Stimulated activated CD4-positive, alpha-beta T cell treated with anti-CD3 and anti-CD28 coated beads, Interleukin-15, amount 100 ng/mL, for 1 hour (primary cell): ENCODE results near the gene ADCY5.

Experiments
- DNase-seq, 2 donors: peaks; one replicate each; pipeline ENCODE4 v3.0.0-alpha.2; 2020; ENCODE audit warnings: low read depth in 1 of 2, low spot score in 1 of 2

ADCY5 gene

GRCh38 chr3:123310741-123311140 lies 138.1 kb downstream of the ADCY5 start:
- DNase-seq: no peak

DNA sequence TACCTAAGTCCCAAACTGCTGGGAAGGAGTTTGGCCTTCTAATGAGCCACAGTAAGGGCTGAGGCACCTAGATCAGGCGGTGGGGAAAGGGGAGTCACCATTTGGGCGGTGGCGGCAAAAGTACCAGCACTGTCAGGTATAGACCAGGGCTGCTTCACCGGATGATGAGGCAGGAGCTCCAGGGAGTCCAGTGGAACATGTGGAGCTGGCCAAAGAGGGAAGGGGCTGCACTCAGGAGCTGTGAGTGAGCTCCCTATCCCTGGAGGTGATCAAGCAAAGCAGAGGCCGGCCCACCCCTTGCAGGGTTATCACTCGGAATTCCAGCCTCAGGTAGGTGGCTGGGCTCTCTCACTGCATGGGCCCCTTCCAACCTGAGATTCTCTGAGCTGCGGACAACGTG lies 138.7 kb downstream of the ADCY5 start:
- DNase-seq: no peak

GRCh38 chr3:123307064-123307463 lies 141.8 kb downstream of the ADCY5 start:
- DNase-seq: no peak

DNA sequence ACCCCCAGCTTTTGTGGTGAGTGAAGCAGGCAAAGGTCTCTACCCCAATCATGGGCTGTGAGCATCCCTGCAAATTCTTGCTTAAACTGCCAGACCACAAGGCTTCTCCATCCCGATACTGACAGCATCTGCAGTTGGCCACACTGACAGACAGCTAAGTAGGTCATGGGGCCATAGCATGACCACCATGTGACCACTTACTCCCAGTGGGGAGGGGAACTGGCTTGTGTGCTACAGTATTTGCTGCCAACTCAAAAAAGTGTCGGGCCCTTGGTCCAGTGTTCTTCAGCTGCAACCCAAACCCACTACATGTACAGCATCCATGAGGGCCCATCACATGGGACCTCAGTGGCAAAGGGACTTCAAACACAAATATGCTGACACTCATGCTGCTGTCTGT lies 143.7 kb downstream of the ADCY5 start:
- DNase-seq: no peak

DNA sequence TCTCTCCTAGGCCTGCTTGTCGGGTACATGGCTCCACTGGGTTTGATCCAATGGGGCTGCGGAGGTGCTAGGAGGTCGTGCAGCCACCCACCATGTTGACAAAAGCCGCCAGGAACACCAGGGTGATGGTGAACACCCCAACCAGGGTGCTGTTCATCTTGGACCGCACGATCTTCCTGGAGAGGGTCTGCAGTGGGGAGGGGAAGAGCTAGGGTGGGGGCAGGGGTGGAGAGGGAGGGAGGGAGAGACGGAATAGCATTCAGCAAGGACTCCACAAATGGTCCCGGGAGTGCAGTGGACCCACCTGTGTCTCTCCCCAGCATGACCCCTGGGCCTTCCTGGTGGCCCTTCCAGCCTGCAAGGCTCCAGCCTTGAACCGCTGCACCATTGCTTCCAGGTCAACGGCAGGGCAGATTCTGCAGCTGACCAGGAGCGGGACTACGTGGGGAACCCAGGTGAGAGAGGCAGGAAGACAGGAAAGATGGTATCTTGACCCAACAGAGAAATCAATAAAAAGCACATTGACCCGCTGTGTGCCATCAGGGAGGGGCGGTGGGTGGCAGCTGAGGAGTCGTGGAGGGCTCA lies 144.8 kb downstream of the ADCY5 start:
- no peak for DNase-seq

GRCh38 chr3:123302961-123303360 lies 145.9 kb downstream of the ADCY5 start:
- no peak for DNase-seq

GRCh38 chr3:123301331-123302184 lies 147.3 kb downstream of the ADCY5 start:
- DNase-seq: no peak

GRCh38 chr3:123300583-123300982 lies 148.3 kb downstream of the ADCY5 start:
- DNase-seq: no peak

DNA sequence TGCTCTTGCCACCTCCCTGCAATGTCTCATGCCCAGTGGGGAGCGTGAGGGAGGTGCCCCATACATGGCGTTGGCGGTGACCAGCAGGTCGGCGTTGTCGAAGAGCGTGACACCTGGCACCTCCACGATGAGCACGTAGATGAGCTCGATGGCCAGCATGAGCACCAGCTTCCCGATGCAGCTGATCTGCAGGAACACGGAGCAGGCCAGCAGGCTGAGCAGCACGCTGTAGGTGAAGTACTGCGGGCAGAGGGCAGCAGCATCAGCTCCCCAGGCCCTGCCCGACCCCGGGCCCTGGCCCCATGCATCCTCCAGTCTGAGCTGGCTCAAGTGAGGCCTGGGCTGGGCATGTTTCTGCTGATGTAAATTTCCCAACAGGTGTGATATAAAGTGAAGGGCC lies 148.8 kb downstream of the ADCY5 start:
- no peak for DNase-seq

- no peak for DNase-seq
Measured at GRCh38 chr3:123299581-123299980, 149.3 kb downstream of the ADCY5 start.

- no peak for DNase-seq
Measured at GRCh38 chr3:123298903-123299302, 150.0 kb downstream of the ADCY5 start.

DNA sequence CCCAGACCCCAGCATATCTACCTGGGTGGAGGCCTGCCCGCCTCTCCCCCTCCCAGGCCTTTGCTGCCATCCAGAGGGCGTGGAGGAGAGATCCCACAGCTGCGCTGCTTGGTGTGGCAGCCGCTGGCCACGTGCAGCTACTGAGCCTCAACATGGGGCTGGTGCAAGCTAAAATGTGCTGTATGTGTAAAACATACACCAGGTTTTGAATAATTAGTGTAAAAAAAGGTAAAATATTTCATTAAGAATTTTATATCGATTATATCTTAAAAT lies 151.3 kb downstream of the ADCY5 start:
- no peak for DNase-seq

DNA sequence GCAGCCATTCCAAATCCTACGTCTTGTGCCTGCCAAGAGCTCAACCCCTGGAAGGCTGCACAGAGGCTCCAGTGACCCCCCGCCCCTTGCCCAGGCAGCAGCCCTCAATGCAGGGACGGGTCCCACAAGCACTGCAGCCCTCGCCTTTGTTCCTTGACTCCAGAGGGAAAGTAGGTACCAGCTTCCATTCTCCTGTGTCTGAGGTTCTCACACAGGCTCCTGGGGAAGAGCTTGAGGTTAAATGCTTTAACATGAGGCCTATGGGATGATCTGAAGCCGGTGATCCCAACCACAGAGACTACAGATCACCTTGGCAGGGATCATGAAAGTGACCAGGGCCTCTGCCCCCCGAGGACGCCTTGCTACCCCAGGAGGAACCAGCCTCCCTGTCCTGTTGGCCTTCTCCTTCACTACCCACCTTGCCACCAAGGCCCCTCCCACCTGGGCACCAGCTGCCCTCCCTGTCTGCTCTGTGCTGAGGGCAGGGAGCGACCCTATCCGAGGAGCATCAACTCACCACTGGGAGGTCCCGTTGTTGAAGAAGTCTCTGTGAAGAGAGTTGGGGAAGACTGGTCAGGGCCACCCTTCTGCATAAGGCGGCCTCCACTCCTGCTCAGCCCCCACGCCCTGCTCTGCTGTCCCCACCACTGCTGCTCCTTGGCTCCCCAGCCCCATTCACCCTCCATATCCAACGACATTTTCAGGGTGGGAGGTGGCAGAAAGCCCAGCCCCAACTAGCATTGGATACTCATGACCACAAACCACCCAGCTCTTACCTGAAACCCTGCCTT lies 151.9 kb downstream of the ADCY5 start:
- no peak for DNase-seq

DNA sequence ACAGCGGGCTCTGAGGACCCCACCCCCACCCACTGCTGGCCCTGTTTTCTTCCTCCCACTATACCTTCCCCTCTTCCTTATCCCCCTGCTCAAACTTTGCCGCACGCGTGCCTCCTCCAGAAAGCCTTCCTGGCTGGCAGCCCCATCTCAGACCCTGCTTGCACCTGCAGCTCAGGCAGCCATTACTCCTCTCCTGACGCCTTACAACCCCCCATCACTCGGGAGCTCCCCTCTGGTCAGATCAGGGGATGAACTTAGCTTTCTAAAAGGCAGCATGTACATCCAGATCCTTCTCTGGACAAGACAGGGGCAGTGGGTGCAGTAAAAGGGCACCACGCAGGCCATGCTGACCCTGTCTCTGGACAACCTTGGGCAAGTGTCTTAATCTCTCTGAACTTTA lies 152.6 kb downstream of the ADCY5 start:
- no peak for DNase-seq

- DNase-seq: no peak
Measured at GRCh38 chr3:123295901-123296250, 153.0 kb downstream of the ADCY5 start.

DNA sequence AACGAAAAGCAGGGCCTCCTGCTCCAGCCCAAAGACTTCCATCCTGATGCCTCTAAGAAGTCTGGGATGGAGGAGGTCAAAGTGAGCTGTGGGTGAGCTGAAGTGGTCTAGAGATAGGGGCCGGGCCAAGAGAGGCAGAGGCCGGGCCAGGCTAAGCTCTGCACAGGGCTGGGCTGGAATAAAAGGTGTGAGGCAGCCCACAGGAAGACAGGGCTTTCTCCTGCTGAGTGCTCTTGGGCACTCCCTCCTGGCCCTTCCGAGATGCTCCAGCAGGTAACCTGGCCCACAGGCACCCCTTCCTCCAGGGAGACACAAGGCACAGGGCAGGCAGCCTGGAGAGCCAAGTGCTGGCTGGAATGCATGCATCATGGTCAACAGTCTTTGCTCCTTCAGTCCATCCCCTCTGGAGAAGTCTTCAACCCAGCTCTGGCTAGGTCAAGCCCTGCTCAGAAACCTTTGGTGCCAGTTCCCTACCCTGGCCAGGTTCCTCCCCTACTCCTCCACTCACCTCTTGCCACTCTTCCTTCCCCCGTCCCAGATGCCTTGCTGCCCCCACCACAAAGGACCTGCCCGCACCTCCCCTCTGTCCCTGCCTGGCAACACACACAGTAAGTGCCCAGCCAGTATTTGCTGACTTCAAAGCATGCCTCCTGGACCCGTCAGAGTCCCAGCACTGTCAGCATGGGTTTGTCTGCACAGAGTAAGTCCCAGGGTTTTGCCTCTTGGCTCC lies 153.6 kb downstream of the ADCY5 start:
- DNase-seq: no peak

GRCh38 chr3:123294296-123294938 lies 154.5 kb downstream of the ADCY5 start:
- no peak for DNase-seq

GRCh38 chr3:123292321-123293310 lies 156.3 kb downstream of the ADCY5 start:
- no peak for DNase-seq

DNA sequence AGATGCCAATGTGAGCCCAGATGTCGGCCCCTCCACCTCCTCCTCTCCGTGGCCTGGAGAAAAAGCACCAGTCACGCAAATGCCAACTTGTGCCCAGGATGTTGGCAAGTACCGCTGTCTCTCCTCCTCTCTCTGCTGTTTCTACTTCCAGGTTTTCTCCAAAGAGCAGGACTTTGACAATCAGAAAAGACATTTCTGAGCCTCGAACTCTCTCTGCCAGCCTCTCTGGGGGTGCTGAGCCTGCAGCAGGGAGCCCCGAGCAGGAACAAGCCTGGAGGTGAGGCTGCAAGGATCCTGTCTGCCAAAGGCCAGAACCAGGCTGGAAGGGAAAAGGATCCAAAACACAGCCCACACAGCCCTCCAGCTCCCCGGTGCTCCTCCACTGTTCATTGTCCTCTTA lies 157.5 kb downstream of the ADCY5 start:
- no peak for DNase-seq

- DNase-seq: no peak
Measured at GRCh38 chr3:123290962-123291361, 157.9 kb downstream of the ADCY5 start.
